CD4-positive, alpha-beta T cell (primary cell): ENCODE results near the gene SERPINA12. TPM values are rescaled to one million over a fixed set of nuclear protein-coding genes. Genes with fewer than 3 reads are reported as not detected.

Experiments used
- ATAC-seq: fragments of 200-7000 bp; cut with Tn5 transposase; one replicate; pipeline ENCODE4 v1.10.0; 2022; ENCODE audit warnings: mild to moderate bottlenecking; ENCODE audit not compliant: poor library complexity
- CTCF ChIA-PET: fragments of 350-600 bp; sonication (Branson Sonifier 250); formaldehyde crosslinking; loops from one replicate; lab custom pipeline; 2021; ENCODE audit warnings: antibody characterized with exemption, inconsistent platforms; lab: Charles Lee
- POLR2A ChIA-PET: fragments of 350-600 bp; sonication (Branson Sonifier 250); formaldehyde crosslinking; loops from one replicate; lab custom pipeline; 2021; ENCODE audit warnings: antibody characterized with exemption, inconsistent platforms; lab: Charles Lee
- DNase-seq, 14 experiments: peaks; one replicate each; pipeline ENCODE4 v3.0.0-alpha.2; 2013 to 2020; ENCODE audit warnings: mixed read lengths in 2 of 14
- H3K27ac ChIP-seq, 2 donors: one replicate each; pipeline versions ENCODE4 v1.5.1 to v1.7.0; 2013; ENCODE audit warnings: low read length in 2 of 2, low read depth in 1 of 2, mild to moderate bottlenecking in 1 of 2
- H3K27me3 ChIP-seq, 2 experiments: 1 replicate in 1 of 2; 2 replicates in 1 of 2; pipeline versions ENCODE4 v1.6.1 to v1.7.0; 2013; ENCODE audit warnings: low read length in 2 of 2, control low read depth in 1 of 2, mild to moderate bottlenecking in 1 of 2, moderate library complexity in 1 of 2; ENCODE audit not compliant: insufficient read depth in 2 of 2, control insufficient read depth in 1 of 2
- H3K36me3 ChIP-seq: one replicate; pipeline ENCODE4 v1.6.1; 2013; ENCODE audit warnings: low read length, control low read depth; ENCODE audit not compliant: insufficient read depth
- H3K4me1 ChIP-seq: one replicate; pipeline ENCODE4 v1.6.1; 2013; ENCODE audit warnings: low read length, control low read depth; ENCODE audit not compliant: insufficient read depth
- H3K4me3 ChIP-seq: one replicate; pipeline ENCODE4 v1.5.1; 2013; ENCODE audit warnings: mild to moderate bottlenecking, low read length, moderate library complexity
- H3K9me3 ChIP-seq, 2 experiments: 1 replicate in 1 of 2; 2 replicates in 1 of 2; pipeline versions ENCODE4 v1.6.1 to v1.7.0; 2013; ENCODE audit warnings: low read length in 2 of 2, mild to moderate bottlenecking in 2 of 2, control low read depth in 1 of 2, moderate library complexity in 1 of 2; ENCODE audit not compliant: control insufficient read depth in 1 of 2, insufficient read depth in 1 of 2
- H3K27ac Mint-ChIP-seq: one replicate; pipeline ENCODE4 v1.8.0; 2020; ENCODE audit warnings: mixed read lengths
- H3K27me3 Mint-ChIP-seq: one replicate; pipeline ENCODE4 v1.8.0; 2021; ENCODE audit warnings: mixed read lengths
- H3K36me3 Mint-ChIP-seq: one replicate; pipeline ENCODE4 v1.8.0; 2021; ENCODE audit warnings: low read depth, mixed read lengths
- H3K4me1 Mint-ChIP-seq: one replicate; pipeline ENCODE4 v1.8.0; 2021; ENCODE audit warnings: low read depth, mixed read lengths
- H3K4me3 Mint-ChIP-seq: one replicate; pipeline ENCODE4 v1.8.0; 2020; ENCODE audit warnings: mild to moderate bottlenecking, mixed read lengths
- H3K9me3 Mint-ChIP-seq: one replicate; pipeline ENCODE4 v1.8.0; 2020; ENCODE audit warnings: mixed read lengths
- intact Hi-C, 2 experiments: fragments of 100-400 bp; cut with DNase I in 1 of 2; cut with micrococcal nuclease in 1 of 2; formaldehyde crosslinking; loops; one replicate each; pipeline versions ENCODE4 v1.15.1 to v1.9.0; 2023 to 2025; cut with DNase I, micrococcal nuclease
- total RNA-seq, 174 experiments: library from RNA in 2 of 174; stranded (reverse) in 2 of 174; gene quantifications; one replicate each; pipeline ENCODE4 v1.2.3 and lab custom pipeline; 2021 to 2026
- TF ChIP-seq, protein P1 (sequence below): fragments of 200-600 bp; IDR thresholded peaks from one replicate; pipeline ENCODE4 v1.8.0; 2022; ENCODE audit warnings: antibody characterized with exemption, mild to moderate bottlenecking

SERPINA12 gene
- total RNA-seq, 2 experiments from 2014 or later = not detected

- Histone ChIP-seq H3K9me3 (peaks cover 0 to 15% of the 10 kb centered on the region in 2 experiments), H3K36me3 (no peaks in the 10 kb centered on the region), H3K4me3 (no peak overlapping the region), H3K27me3 (no peaks in the 10 kb centered on the region), H3K27ac (no peak overlapping the region), H3K4me1 (no peaks in the 10 kb centered on the region)
- H3K27ac Mint-ChIP-seq = no peak overlapping the region
- H3K9me3 Mint-ChIP-seq = peaks cover 5% of the 10 kb centered on the region
- TF ChIP-seq, protein P1, sequence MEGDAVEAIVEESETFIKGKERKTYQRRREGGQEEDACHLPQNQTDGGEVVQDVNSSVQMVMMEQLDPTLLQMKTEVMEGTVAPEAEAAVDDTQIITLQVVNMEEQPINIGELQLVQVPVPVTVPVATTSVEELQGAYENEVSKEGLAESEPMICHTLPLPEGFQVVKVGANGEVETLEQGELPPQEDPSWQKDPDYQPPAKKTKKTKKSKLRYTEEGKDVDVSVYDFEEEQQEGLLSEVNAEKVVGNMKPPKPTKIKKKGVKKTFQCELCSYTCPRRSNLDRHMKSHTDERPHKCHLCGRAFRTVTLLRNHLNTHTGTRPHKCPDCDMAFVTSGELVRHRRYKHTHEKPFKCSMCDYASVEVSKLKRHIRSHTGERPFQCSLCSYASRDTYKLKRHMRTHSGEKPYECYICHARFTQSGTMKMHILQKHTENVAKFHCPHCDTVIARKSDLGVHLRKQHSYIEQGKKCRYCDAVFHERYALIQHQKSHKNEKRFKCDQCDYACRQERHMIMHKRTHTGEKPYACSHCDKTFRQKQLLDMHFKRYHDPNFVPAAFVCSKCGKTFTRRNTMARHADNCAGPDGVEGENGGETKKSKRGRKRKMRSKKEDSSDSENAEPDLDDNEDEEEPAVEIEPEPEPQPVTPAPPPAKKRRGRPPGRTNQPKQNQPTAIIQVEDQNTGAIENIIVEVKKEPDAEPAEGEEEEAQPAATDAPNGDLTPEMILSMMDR = no peak
- ATAC-seq (no peak), DNase-seq (no peak)
- no peaks in the 10 kb centered on the region for H3K4me1 Mint-ChIP-seq
- intact Hi-C loops = no loop called here
- ChIA-PET POLR2A (no interaction called here), CTCF (no interaction called here)
- H3K4me3 Mint-ChIP-seq = no peak overlapping the region
- no peaks in the 10 kb centered on the region for H3K36me3 Mint-ChIP-seq
- peaks cover 34% of the 10 kb centered on the region for H3K27me3 Mint-ChIP-seq
These were observed 13.0 kb upstream of the SERPINA12 start for GRCh38 chr14:94522115-94522724.

DNA sequence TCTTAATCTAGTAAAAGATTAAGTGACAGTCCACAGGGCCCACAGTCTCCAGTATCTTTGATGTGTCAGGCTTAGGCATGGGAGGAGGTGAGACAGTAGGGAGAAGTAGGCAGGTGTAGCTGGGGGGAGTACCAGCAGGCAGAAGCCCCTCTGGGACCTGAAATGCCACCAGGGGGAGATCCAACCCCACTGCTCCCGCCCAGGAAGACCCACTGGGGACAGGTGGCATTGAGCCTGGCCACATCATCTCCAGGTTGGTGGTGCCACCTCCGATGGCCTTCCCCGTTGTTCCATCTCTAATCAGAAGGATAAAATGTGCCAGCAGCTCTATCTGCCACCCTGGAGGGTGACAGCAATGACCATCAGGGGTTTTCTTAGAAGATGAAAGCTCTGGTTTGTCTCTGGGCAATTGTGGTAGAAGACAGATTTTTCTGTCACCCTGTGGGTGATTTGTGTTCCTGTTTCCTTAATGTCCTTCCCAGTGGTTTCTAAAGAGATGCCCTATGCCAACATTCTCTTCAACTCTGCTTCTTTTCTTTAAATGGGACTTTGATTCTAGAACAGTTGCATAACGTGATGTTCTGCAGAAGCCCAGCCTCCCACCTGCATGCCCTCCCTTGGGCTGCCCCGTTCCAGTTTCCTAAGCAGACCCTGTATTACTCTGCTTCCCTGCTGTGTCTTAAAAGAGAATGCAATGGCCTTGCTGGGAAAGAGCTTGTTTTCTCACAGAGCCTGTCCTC, 12.3 kb upstream of the SERPINA12 start:
- ChIA-PET CTCF (no interaction called here), POLR2A (no interaction called here)
- TF ChIP-seq, protein P1 = no peak
- no peak for ATAC-seq
- H3K27ac Mint-ChIP-seq = no peak overlapping the region
- intact Hi-C loops = no loop called here
- no peak overlapping the region for H3K4me3 ChIP-seq
- DNase-seq = no peak
- H3K4me1 ChIP-seq = no peaks in the 10 kb centered on the region
- no peaks in the 10 kb centered on the region for H3K36me3 Mint-ChIP-seq
- H3K4me3 Mint-ChIP-seq = no peak overlapping the region
- no peak overlapping the region for H3K27ac ChIP-seq
- no peaks in the 10 kb centered on the region for H3K4me1 Mint-ChIP-seq
- no peaks in the 10 kb centered on the region for H3K36me3 ChIP-seq
- H3K27me3 Mint-ChIP-seq = peaks cover 28% of the 10 kb centered on the region
- H3K27me3 ChIP-seq = no peaks in the 10 kb centered on the region
- peaks cover 0 to 15% of the 10 kb centered on the region in 2 experiments for H3K9me3 ChIP-seq
- peaks cover 5% of the 10 kb centered on the region for H3K9me3 Mint-ChIP-seq

DNA sequence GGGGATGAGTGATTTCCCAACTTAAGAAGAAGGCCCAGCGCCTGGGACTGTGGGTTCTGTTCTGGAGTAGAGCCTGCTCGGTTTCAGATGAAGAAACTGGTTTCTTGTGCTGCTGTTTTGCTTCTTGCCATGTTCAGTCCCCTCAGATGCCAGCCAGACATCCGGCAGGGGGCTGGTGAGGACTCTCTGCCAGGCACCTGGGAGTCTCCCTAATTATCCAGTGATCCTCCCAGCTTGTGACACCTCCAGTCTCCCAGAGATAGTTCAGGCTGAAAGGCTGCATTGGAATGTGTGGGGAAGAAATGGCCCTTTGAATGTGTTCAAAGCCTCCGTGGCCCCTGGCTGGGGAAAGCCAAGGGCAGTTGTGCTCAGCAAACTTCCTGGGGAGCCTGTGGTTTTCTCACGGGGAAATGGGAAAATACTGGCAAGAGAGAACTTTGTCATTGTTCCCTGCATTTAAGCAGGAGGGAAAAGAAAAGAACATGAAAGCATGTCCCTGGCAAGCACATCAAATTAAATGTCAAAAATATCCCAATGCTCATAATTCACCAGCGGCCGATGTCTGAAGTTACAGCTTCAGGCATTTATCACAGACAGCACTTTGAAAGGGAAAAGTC, 8.5 kb upstream of the SERPINA12 start:
- no peak overlapping the region for H3K4me3 ChIP-seq
- H3K36me3 ChIP-seq = no peaks in the 10 kb centered on the region
- no peak for DNase-seq
- no peak for ATAC-seq
- H3K27ac Mint-ChIP-seq = no peak overlapping the region
- no peaks in the 10 kb centered on the region for H3K4me1 ChIP-seq
- TF ChIP-seq, protein P1 = no peak
- H3K4me1 Mint-ChIP-seq = no peaks in the 10 kb centered on the region
- H3K9me3 Mint-ChIP-seq = peaks cover 5% of the 10 kb centered on the region
- H3K27me3 Mint-ChIP-seq = peaks cover 17% of the 10 kb centered on the region
- no peak overlapping the region for H3K27ac ChIP-seq
- ChIA-PET CTCF (no interaction called here), POLR2A (no interaction called here)
- intact Hi-C loops = no loop called here
- H3K9me3 ChIP-seq = peaks cover 0 to 20% of the 10 kb centered on the region in 2 experiments
- no peaks in the 10 kb centered on the region for H3K27me3 ChIP-seq
- no peak overlapping the region for H3K4me3 Mint-ChIP-seq
- H3K36me3 Mint-ChIP-seq = no peaks in the 10 kb centered on the region
